Lower leg skin (tissue), 3 donors: ENCODE data around the gene ITPKB.

Experiments used
- CTCF ChIP-seq, 3 donors: fragments of 450-650 bp; IDR thresholded peaks; one replicate each; pipeline ENCODE4 v1.5.1; 2016; ENCODE audit warnings: antibody characterized with exemption in 3 of 3, mild to moderate bottlenecking in 3 of 3, moderate library complexity in 2 of 3
- POLR2A ChIP-seq, 2 donors: fragments of 450-650 bp; IDR thresholded peaks; one replicate each; pipeline ENCODE4 v1.6.1; 2016 to 2017; ENCODE audit warnings: antibody characterized with exemption in 2 of 2, mild to moderate bottlenecking in 1 of 2, moderate library complexity in 1 of 2

GRCh38 chr1:226762988-226763904, 24.2 kb upstream of the ITPKB start:
- no peak for TF ChIP-seq CTCF (IDR thresholded peaks at IDR 0.05)
- TF ChIP-seq POLR2A (IDR thresholded peaks at IDR 0.05) = no peak
